ENCODE measurements around the gene PSPC1. TPM values are rescaled to one million over a fixed set of nuclear protein-coding genes. Genes with fewer than 3 reads are reported as not detected.

The PSPC1 gene
- total RNA-seq, 4 donors from 2014 or later = 41.6 to 53.8 (median 44.1) TPM

GRCh38 chr13:19657872-19658591 lies 124.7 kb downstream of the PSPC1 start:
- DNase-seq = no peak
- Histone ChIP-seq H3K27me3 (no peaks in the 10 kb centered on the region), H3K36me3 (peaks cover 0 to 42% of the 10 kb centered on the region in 2 donors), H3K4me1 (no peaks in the 10 kb centered on the region), H3K27ac (no peak overlapping the region), H3K9me3 (no peaks in the 10 kb centered on the region), H3K4me3 (no peak overlapping the region)
- no peak for TF ChIP-seq POLR2A (IDR thresholded peaks at IDR 0.05)
- TF ChIP-seq CTCF (IDR thresholded peaks at IDR 0.05 in 4 of 5, conservative IDR thresholded peaks at IDR 0.05 in 1 of 5) = no peak
- in situ Hi-C loops (cut with MboI; ENCODE audit: low sequenced_read_pairs in 4 of 4) (no loop called here), intact Hi-C loops (cut with DNase I; ENCODE audit: low total_unique reads) (no loop called here)
- no peak for ATAC-seq

Other genes starting within 250 kb of the PSPC1 start
- not detected for gene TPTE2, start 221.4 kb downstream of the PSPC1 start, total RNA-seq
- 10 to 100 TPM in 3 of 4 donors, 1 to 10 TPM in 1; 8.0 to 15.5 (median 13.4) TPM for gene MPHOSPH8, start 149.3 kb downstream of the PSPC1 start, total RNA-seq
- 10 to 100 TPM in 2 of 4 donors, 1 to 10 TPM in 2; 7.8 to 13.8 (median 10.2) TPM for gene ZMYM5, start 80.7 kb upstream of the PSPC1 start, total RNA-seq
- 10 to 100 TPM; 35.3 to 58.4 (median 47.1) TPM for gene ZMYM2, start 175.8 kb upstream of the PSPC1 start, total RNA-seq

All from gastrocnemius medialis (tissue), 4 donors.